ENCODE data around the gene PRKCI.

- TF ChIP-seq, protein P1, sequence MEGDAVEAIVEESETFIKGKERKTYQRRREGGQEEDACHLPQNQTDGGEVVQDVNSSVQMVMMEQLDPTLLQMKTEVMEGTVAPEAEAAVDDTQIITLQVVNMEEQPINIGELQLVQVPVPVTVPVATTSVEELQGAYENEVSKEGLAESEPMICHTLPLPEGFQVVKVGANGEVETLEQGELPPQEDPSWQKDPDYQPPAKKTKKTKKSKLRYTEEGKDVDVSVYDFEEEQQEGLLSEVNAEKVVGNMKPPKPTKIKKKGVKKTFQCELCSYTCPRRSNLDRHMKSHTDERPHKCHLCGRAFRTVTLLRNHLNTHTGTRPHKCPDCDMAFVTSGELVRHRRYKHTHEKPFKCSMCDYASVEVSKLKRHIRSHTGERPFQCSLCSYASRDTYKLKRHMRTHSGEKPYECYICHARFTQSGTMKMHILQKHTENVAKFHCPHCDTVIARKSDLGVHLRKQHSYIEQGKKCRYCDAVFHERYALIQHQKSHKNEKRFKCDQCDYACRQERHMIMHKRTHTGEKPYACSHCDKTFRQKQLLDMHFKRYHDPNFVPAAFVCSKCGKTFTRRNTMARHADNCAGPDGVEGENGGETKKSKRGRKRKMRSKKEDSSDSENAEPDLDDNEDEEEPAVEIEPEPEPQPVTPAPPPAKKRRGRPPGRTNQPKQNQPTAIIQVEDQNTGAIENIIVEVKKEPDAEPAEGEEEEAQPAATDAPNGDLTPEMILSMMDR (IDR thresholded peaks at IDR 0.05), result no peak
- no peak for TF ChIP-seq POLR2A (IDR thresholded peaks at IDR 0.05)
Measured at GRCh38 chr3:170220871-170221270, 1.4 kb upstream of the PRKCI start.

Measured in lower leg skin (tissue), 3 donors.